Stimulated activated naive CD8-positive, alpha-beta T cell treated with anti-CD3 and anti-CD28 coated beads, Interleukin-15, Interleukin-2, amounts not matched to agents 100 U/mL and 50 U/mL, for 24 hours (primary cell): ENCODE results near the gene FITM1.

Experiments used
- ATAC-seq: fragments of 150-1000 bp; cut with Tn5 transposase; one replicate; pipeline ENCODE4 v1.10.0; 2021
- DNase-seq: peaks from one replicate; pipeline ENCODE4 v3.0.0; 2021

Gene FITM1

GRCh38 chr14:24130380-24130716 is at the start of gene FITM1:
FITM1 (plus strand) TSS chr14:24130659; CDS start chr14:24131564, 905 bp downstream.
- ATAC-seq (no peak), DNase-seq (no peak)

GRCh38 chr14:24080888-24081738 is 49.3 kb upstream of the FITM1 start:
- ATAC-seq: peak; percentile 92

GRCh38 chr14:24081739-24082211 is 48.7 kb upstream of the FITM1 start:
- DNase-seq (no peak), ATAC-seq (no peak)

More at GRCh38 chr14:24080888-24081738, 49.3 kb upstream of the FITM1 start:
- DNase-seq: peak; percentile 73

GRCh38 chr14:24082411-24083080 is 47.9 kb upstream of the FITM1 start:
- DNase-seq (no peak), ATAC-seq (no peak)

GRCh38 chr14:24083462-24083861 is 47.0 kb upstream of the FITM1 start:
- DNase-seq (no peak), ATAC-seq (no peak)

- ATAC-seq: no peak
- no peak for DNase-seq
Measured at GRCh38 chr14:24084440-24084839, 46.0 kb upstream of the FITM1 start.

- DNase-seq (no peak), ATAC-seq (no peak)
Measured at GRCh38 chr14:24085215-24085614, 45.2 kb upstream of the FITM1 start.

GRCh38 chr14:24086193-24086955 is 44.1 kb upstream of the FITM1 start:
- DNase-seq: no peak
- no peak for ATAC-seq

- ATAC-seq (no peak), DNase-seq (no peak)
Measured at GRCh38 chr14:24087004-24087403, 43.5 kb upstream of the FITM1 start.

- no peak for DNase-seq
- ATAC-seq: no peak
Measured at GRCh38 chr14:24088095-24088494, 42.4 kb upstream of the FITM1 start.

- DNase-seq: no peak
- ATAC-seq: no peak
Measured at GRCh38 chr14:24089890-24090289, 40.6 kb upstream of the FITM1 start.

GRCh38 chr14:24092110-24092504 is 38.4 kb upstream of the FITM1 start:
- no peak for ATAC-seq

GRCh38 chr14:24092505-24093206 is 37.8 kb upstream of the FITM1 start:
- no peak for DNase-seq
- no peak for ATAC-seq

More at GRCh38 chr14:24092110-24092504, 38.4 kb upstream of the FITM1 start:
- no peak for DNase-seq

GRCh38 chr14:24093207-24093900 is 37.1 kb upstream of the FITM1 start:
- no peak for ATAC-seq

GRCh38 chr14:24093901-24094840 is 36.3 kb upstream of the FITM1 start, which contains the start of gene PCK2:
PCK2 (plus strand) TSS chr14:24094311; CDS start chr14:24094406, 95 bp downstream.
- peak; percentile 83 for ATAC-seq
- DNase-seq: peak; percentile 92

More at GRCh38 chr14:24093207-24093900, 37.1 kb upstream of the FITM1 start:
- DNase-seq: no peak

- DNase-seq: no peak
- no peak for ATAC-seq
Measured at GRCh38 chr14:24094841-24095270, 35.6 kb upstream of the FITM1 start.

GRCh38 chr14:24095271-24096068 is 35.0 kb upstream of the FITM1 start:
- DNase-seq (peak; percentile 80), ATAC-seq (peak; percentile 66)

GRCh38 chr14:24096545-24097181 is 33.8 kb upstream of the FITM1 start:
- ATAC-seq: no peak

More at GRCh38 chr14:24096545-24097181, 33.8 kb upstream of the FITM1 start:
- no peak for DNase-seq
